HepG2 (cell line): ENCODE measurements around the gene ARVCF. TPM values are rescaled to one million over a fixed set of nuclear protein-coding genes. Genes with fewer than 3 reads are reported as not detected.

Source experiments
- ATAC-seq: fragments of 200-7000 bp; cut with Tn5 transposase; 3 replicates; pipeline ENCODE4 v1.9.1; 2020; ENCODE audit warnings: mild to moderate bottlenecking, moderate library complexity
- BruUV-seq: library from RNA; stranded (reverse); fragments of 400-500 nt; replicated peaks from 2 replicates; lab custom pipeline; 2021; lab: Mats Ljungman, UMichigan
- CTCF ChIA-PET: fragments of 300-600 bp; formaldehyde crosslinking; extraction: SDS; loops from one replicate; lab custom pipeline; 2021; ENCODE audit warnings: low total read pairs, inconsistent platforms, low intra/inter-chr PET ratio; lab: Yijun Ruan, JAX
- POLR2A ChIA-PET: fragments of 350-600 bp; sonication (Branson Sonifier 250); formaldehyde crosslinking; loops from one replicate; lab custom pipeline; 2020; ENCODE audit warnings: antibody characterized with exemption, inconsistent platforms; lab: Yijun Ruan, JAX
- DNase-seq: peaks from one replicate; pipeline ENCODE4 v3.0.0-alpha.2; 2015; ENCODE audit warnings: low spot score
- FAIRE-seq: peaks from 3 replicates; lab custom pipeline; 2011; peaks lifted over from hg19 to GRCh38; lab: Jason Lieb, UNC
- H2AFZ ChIP-seq: one replicate; pipeline ENCODE4 v1.6.1; 2011; ENCODE audit warnings: low read length, inconsistent platforms
- H3K27ac ChIP-seq: fragments of 300-600 bp; 3 replicates; pipeline ENCODE4 v1.8.0; 2011; ENCODE audit warnings: mixed run types, mild to moderate bottlenecking, mixed read lengths, low read length, inconsistent platforms; ENCODE audit not compliant: insufficient read depth; ENCODE audit errors: extremely low read length
- H3K27me3 ChIP-seq, 2 experiments: fragments of 200-600 bp in 1 of 2; 2 replicates in 1 of 2; 3 replicates in 1 of 2; pipeline versions ENCODE4 v1.6.0 to v1.8.0; 2011; ENCODE audit warnings: low read length in 2 of 2, mild to moderate bottlenecking in 2 of 2, moderate library complexity in 2 of 2, inconsistent platforms in 1 of 2; ENCODE audit not compliant: insufficient read depth in 2 of 2, control insufficient read depth in 1 of 2
- H3K36me3 ChIP-seq, 2 experiments: fragments of 200-600 bp in 1 of 2; replicated peaks in 1 of 2; 2 replicates in 1 of 2; 3 replicates in 1 of 2; pipeline versions ENCODE4 v1.5.1 to v1.8.0; 2011; ENCODE audit warnings: low read length in 2 of 2, inconsistent platforms in 1 of 2; ENCODE audit not compliant: insufficient read depth in 2 of 2, control insufficient read depth in 1 of 2
- H3K4me1 ChIP-seq: 2 replicates; pipeline ENCODE4 v1.5.1; 2012; ENCODE audit warnings: low read length, inconsistent platforms; ENCODE audit not compliant: insufficient read depth
- H3K4me2 ChIP-seq: 2 replicates; pipeline ENCODE4 v1.6.0; 2011; ENCODE audit warnings: low read depth, low read length, inconsistent platforms
- H3K4me3 ChIP-seq, 3 experiments: fragments of 200-600 bp in 1 of 3; sonication (generic), shearing (Covaris generic) in 1 of 3; replicated peaks in 1 of 3; 2 replicates each; pipeline ENCODE4 v1.5.1; 2011 to 2016; ENCODE audit warnings: low read length in 3 of 3, inconsistent platforms in 2 of 3, low read depth in 2 of 3, mild to moderate bottlenecking in 2 of 3, control low read depth in 1 of 3, mixed read lengths in 1 of 3; ENCODE audit not compliant: insufficient read depth in 1 of 3
- H3K79me2 ChIP-seq: one replicate; pipeline ENCODE4 v1.6.1; 2011; ENCODE audit warnings: low read length, inconsistent platforms; ENCODE audit not compliant: insufficient read depth
- H3K9ac ChIP-seq: 2 replicates; pipeline ENCODE4 v1.6.0; 2011; ENCODE audit warnings: mild to moderate bottlenecking, low read depth, low read length, inconsistent platforms; ENCODE audit not compliant: insufficient read depth
- H3K9me3 ChIP-seq: 2 replicates; pipeline ENCODE4 v1.5.1; 2012; ENCODE audit warnings: mild to moderate bottlenecking, low read length
- H4K20me1 ChIP-seq: 2 replicates; pipeline ENCODE4 v1.6.0; 2011; ENCODE audit warnings: inconsistent platforms, mild to moderate bottlenecking, low read length, moderate library complexity; ENCODE audit not compliant: insufficient read depth
- CREBL2 ChIP-seq: sonication (generic); formaldehyde crosslinking; IDR thresholded peaks from 2 replicates; pipeline ENCODE4 v1.8.1; 2023; ENCODE audit warnings: missing genetic modification reagents, mild to moderate bottlenecking, borderline replicate concordance
- GPN1 ChIP-seq: sonication (generic); formaldehyde crosslinking; IDR thresholded peaks from 2 replicates; pipeline ENCODE4 v1.5.1; 2020; ENCODE audit warnings: missing genetic modification reagents, borderline replicate concordance
- MTA1 ChIP-seq: sonication (generic); formaldehyde crosslinking; IDR thresholded peaks from 2 replicates; pipeline ENCODE4 v1.4.0; 2020; ENCODE audit warnings: missing genetic modification reagents, mild to moderate bottlenecking, borderline replicate concordance
- MYPOP ChIP-seq: sonication (generic); formaldehyde crosslinking; IDR thresholded peaks from 2 replicates; pipeline ENCODE4 v1.8.1; 2023; ENCODE audit warnings: mild to moderate bottlenecking, moderate library complexity, missing genetic modification reagents
- TEAD3 ChIP-seq: optimal IDR thresholded peaks from 2 replicates; pipeline ENCODE3; 2016; ENCODE audit warnings: borderline replicate concordance
- TP53 ChIP-seq: sonication (generic); formaldehyde crosslinking; conservative IDR thresholded peaks from 2 replicates; pipeline ENCODE4 v1.4.0; 2020; ENCODE audit warnings: missing genetic modification reagents
- ZBTB4 ChIP-seq: sonication (generic); formaldehyde crosslinking; IDR thresholded peaks from 2 replicates; pipeline ENCODE4 v1.4.0; 2020; ENCODE audit warnings: missing genetic modification reagents, mild to moderate bottlenecking, borderline replicate concordance
- ZBTB7A ChIP-seq: sonication (generic); formaldehyde crosslinking; IDR thresholded peaks from 2 replicates; pipeline ENCODE4 v1.8.0; 2022; ENCODE audit warnings: mild to moderate bottlenecking, missing genetic modification reagents
- ZBTB7B ChIP-seq: sonication (generic); formaldehyde crosslinking; IDR thresholded peaks from 2 replicates; pipeline ENCODE4 v1.4.0; 2020; ENCODE audit warnings: missing genetic modification reagents
- ZNF12 ChIP-seq: sonication (generic); formaldehyde crosslinking; IDR thresholded peaks from 2 replicates; pipeline ENCODE4 v1.5.0; 2020; ENCODE audit warnings: missing genetic modification reagents
- ZNF816 ChIP-seq: sonication (generic); formaldehyde crosslinking; IDR thresholded peaks from 2 replicates; pipeline ENCODE4 v1.8.0; 2022; ENCODE audit warnings: missing genetic modification reagents, mild to moderate bottlenecking, borderline replicate concordance
- ZNF879 ChIP-seq: sonication (generic); formaldehyde crosslinking; IDR thresholded peaks from 2 replicates; pipeline ENCODE4 v1.8.1; 2023; ENCODE audit warnings: missing genetic modification reagents
- WGBS: methylation state at CpG from one replicate; pipeline ENCODE4 v1.1.6; 2017; ENCODE audit warnings: low lambda C conversion rate; 5-methylcytosine and 5-hydroxymethylcytosine counted together
- in situ Hi-C: cut with HindIII; loops from 2 replicates; pipeline ENCODE4 v1.10.0; 2017; ENCODE audit warnings: low pct_unique_long_range_greater_than_20kb; ENCODE audit not compliant: extremely low pct_ligation_motif_present
- intact Hi-C: fragments of 100-400 bp; cut with micrococcal nuclease; formaldehyde crosslinking; loops from one replicate; pipeline ENCODE4 v1.10.0; 2022; ENCODE audit not compliant: unreplicated experiment
- polyA plus RNA-seq, 8 experiments: library from polyadenylated mRNA; depleted of rRNA in 3 of 8; stranded (reverse) in 7 of 8; unstranded in 1 of 8; fragments of >200 nt; fragmentation: Illumina TruSeq in 4 of 8; extraction: Trizol in 4 of 8; gene quantifications; 2 replicates each; pipeline versions ENCODE4 v1.2.1 to v1.2.3, GENCODE V29; 2011 to 2016; ENCODE audit warnings: low read depth in 4 of 8, missing spikeins in 1 of 8, mixed read lengths in 1 of 8; ENCODE audit not compliant: insufficient read depth in 1 of 8
- total RNA-seq, 5 experiments: library from RNA; depleted of rRNA; stranded (reverse); fragments of >200 nt; fragmentation: Illumina TruSeq; extraction: Trizol; gene quantifications; 2 replicates each; pipeline ENCODE4 v1.2.3, GENCODE V29; 2016; ENCODE audit warnings: low read depth in 1 of 5

Gene ARVCF
- total and polyA plus RNA-seq, 2 of the 13 experiments (the other 11 are each of a cell fraction or from before 2014, with no cell fraction given) = 16.4 to 17.7 TPM

GRCh38 chr22:19993926-19994325 is 22.7 kb downstream of the ARVCF start:
- H3K4me1 ChIP-seq = peaks cover 6% of the 10 kb centered on the region
- 98% methylated on average over 7 of the region's 7 CpGs for WGBS
- no peak overlapping the region for H3K4me2 ChIP-seq
- FAIRE-seq = no peak
- ATAC-seq = no peak
- no peaks in the 10 kb centered on the region for H4K20me1 ChIP-seq
- H3K9ac ChIP-seq = no peak overlapping the region
- no TSS peak for BruUV-seq
- no peak for DNase-seq
- no peaks in the 10 kb centered on the region for H3K79me2 ChIP-seq
- no peak for TF ChIP-seq ZBTB7B
- no peak for TF ChIP-seq MYPOP (CRISPR knock-in tag)
- TF ChIP-seq ZBTB4 = no peak
- no peak for TF ChIP-seq ZNF816 (CRISPR knock-in tag)
- TF ChIP-seq TP53 (CRISPR knock-in tag) = no peak
- no peak for TF ChIP-seq ZBTB7A (CRISPR knock-in tag)
- TF ChIP-seq ZNF879 = no peak
- no peak for TF ChIP-seq GPN1 (CRISPR knock-in tag)
- TF ChIP-seq TEAD3 (CRISPR knock-in tag) = no peak
- no peak for TF ChIP-seq ZNF12
- TF ChIP-seq CREBL2 (CRISPR knock-in tag) = no peak
- no peak for TF ChIP-seq MTA1 (CRISPR knock-in tag)
- ChIA-PET POLR2A (no interaction called here), CTCF (no interaction called here)
- H2AFZ ChIP-seq = no peak overlapping the region
- no peaks in the 10 kb centered on the region for H3K9me3 ChIP-seq
- H3K4me3 ChIP-seq = no peak overlapping the region
- in situ Hi-C loops = no loop called here
- H3K27ac ChIP-seq = no peak overlapping the region
- intact Hi-C loops = no loop called here
- 0 out of 5 replicates have a peak, but pooled peaks cover 0 to 1% of the 10 kb centered on the region in 2 experiments for H3K27me3 ChIP-seq
- H3K36me3 ChIP-seq = no peaks in the 10 kb centered on the region; a peak in 1 of 5 replicates
